Activated effector memory CD4-positive, alpha-beta T cell treated with Interleukin-2 at 50 U/mL for 16 hours (primary cell): ENCODE data around the gene NEDD4L.
A peak's percentile ranks its signal among the peaks of the same experiment; 100 is the strongest.

Experiments used
- DNase-seq: peaks from one replicate; pipeline ENCODE4 v3.0.0-alpha.2; 2020

The NEDD4L gene

GRCh38 chr18:58303363-58303762 lies 259.3 kb downstream of the NEDD4L start:
- DNase-seq: no peak

- DNase-seq: no peak
These were observed 261.8 kb downstream of the NEDD4L start for GRCh38 chr18:58305792-58306191.

DNA sequence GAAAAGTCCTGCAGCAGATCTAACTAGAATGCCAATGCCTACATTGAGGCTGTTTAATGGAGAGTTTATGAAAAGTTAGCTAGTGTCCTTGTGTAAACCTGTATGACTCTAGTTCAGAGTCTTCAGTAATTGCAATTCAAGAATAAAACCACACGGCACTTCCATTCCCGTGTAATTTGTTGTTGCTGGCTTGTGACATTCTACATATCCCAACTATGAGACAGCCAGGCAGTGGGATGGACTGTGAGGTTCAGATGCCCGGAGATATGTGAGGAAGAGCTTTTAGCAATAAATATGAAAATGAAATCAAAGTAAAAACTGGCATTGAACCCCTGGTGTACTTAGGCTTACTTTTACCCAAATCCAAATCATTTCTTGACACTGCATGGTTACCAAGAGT lies 263.4 kb downstream of the NEDD4L start:
- DNase-seq: no peak

- no peak for DNase-seq
These were observed 264.4 kb downstream of the NEDD4L start for GRCh38 chr18:58308463-58308862.

GRCh38 chr18:58309099-58309498 lies 265.1 kb downstream of the NEDD4L start:
- no peak for DNase-seq

GRCh38 chr18:58309610-58310239 lies 265.7 kb downstream of the NEDD4L start:
- DNase-seq: no peak

DNA sequence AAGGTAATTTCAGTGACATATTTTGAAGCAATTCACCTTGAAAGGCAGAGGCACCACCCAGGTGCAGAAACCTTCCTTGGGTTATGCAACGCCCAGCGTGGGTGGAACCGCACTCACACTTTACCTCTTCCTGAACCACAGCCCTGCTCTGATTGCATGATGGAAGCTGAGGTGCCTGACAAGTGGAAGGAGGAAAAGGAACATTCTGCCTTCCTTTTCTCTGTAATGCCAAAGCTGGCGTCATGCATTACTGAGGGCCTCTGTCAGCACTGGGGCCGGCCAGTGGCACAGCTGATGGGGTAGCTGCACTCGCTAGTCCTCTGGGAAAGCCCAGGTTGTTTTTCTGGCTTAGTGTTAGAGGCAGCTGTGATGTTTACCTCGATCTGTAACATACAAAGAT lies 266.5 kb downstream of the NEDD4L start:
- DNase-seq: peak; percentile 26

DNA sequence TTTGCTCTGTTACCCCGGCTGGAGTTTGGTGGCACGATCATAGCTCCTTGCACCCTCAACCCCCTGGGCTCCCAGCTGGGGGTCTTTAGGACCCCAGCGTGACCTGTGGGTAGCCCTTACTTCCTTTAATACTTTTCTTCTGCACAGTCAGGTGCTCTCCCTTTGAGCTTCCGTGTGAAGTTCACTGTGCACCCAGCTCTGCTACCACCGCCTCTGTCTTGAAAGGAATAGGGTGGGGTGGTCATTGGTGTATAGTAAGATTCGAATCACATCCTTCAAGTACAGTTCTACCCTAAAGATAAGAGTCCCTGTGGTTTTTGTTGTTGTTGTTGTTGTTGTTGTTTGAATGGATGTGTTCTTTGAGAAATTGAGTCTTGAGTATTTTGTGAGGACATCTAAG lies 267.4 kb downstream of the NEDD4L start:
- DNase-seq: no peak

DNA sequence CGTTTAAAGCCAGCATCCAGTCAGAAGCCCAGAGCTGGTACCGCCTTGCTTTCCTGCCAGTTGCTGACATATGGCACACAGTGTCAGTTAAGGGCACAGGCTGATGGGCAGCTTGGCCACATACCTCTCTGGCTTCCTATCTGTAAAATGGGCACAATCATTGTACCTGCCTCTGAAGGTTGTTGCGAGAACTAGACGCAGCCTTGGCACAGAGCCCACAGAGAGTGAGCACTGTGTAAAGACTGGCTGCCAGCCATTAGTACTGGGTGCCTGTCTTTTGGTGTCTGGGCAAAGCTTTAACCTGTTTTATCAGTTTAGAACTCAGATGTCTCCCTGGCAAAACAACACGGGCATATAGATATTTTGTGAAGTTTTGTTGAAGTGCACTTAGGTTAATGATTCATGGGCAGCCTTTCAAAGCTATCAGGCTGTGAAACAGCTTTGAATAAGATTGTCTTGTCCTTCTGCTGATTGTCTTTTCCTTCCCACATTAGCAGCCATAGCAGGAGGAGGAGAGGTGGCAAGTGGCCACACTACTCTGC lies 269.5 kb downstream of the NEDD4L start:
- DNase-seq: no peak

- no peak for DNase-seq
These were observed 270.3 kb downstream of the NEDD4L start for GRCh38 chr18:58314284-58314683.

GRCh38 chr18:58315041-58315440 lies 271.0 kb downstream of the NEDD4L start:
- no peak for DNase-seq

DNA sequence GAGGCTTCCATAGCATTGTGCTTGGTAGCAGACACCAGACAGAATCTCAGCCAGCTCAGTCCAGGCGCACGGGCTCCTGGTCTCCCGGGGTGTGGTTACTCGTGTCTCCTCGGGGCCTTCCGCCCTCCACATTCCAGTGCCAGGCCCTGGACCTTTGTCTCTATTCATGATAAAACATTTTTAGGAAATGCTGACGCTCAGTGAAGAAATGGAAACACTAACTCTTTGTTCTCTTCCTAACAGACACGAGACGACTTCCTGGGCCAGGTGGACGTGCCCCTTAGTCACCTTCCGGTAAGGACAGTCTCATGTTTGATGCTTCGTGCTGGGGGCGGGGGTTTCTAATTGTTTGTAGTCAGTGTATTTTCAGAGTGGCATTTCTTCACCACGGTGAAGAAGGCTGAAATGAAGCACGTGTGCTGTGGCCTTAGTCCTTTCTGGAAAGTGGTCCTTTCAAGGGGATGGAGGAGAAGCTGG lies 271.8 kb downstream of the NEDD4L start:
- no peak for DNase-seq

GRCh38 chr18:58316396-58317342 lies 272.6 kb downstream of the NEDD4L start:
- DNase-seq: no peak

DNA sequence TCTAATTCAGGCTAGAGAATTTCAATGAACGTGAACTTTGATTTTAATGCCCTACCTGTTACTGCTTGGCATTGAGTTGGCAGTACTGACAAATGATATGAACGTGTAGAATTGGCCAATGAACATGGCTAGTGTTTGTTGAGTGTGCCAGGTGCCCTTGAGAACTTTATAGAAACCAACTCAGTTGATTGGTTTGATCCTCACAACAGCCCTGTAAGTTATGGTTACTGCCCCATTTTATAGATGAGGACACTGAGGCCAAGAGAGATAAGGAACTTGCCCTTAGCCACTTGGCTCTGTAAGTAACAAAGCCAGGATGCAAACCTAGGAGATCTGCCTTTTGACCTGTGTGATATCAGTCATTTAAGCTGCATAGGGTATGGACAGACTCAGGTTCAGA lies 275.7 kb downstream of the NEDD4L start:
- no peak for DNase-seq

GRCh38 chr18:58320907-58321561 lies 277.0 kb downstream of the NEDD4L start:
- no peak for DNase-seq

DNA sequence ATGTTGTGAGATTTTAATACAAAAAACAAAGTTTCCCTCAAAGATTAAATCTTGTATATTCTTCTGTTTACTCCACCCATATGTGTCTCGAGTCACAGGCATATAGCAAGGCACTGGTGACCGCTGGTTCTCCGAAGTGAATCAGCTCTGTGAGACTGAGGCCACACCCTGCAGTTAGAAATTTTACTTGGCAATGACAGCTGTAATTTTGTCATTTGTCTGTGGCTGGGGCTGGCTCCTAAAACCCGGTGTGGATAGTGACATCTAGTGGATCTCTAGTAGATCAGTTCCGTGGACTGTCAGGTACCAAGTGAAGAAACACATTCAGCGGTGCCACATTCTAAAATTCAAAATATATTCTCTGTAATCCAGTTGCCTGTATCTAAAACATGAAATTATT lies 278.0 kb downstream of the NEDD4L start:
- DNase-seq: peak; percentile 46

- no peak for DNase-seq
These were observed 278.4 kb downstream of the NEDD4L start for GRCh38 chr18:58322464-58322863.

- DNase-seq: no peak
These were observed 280.1 kb downstream of the NEDD4L start for GRCh38 chr18:58323866-58324762.

- no peak for DNase-seq
These were observed 280.9 kb downstream of the NEDD4L start for GRCh38 chr18:58324824-58325480.

GRCh38 chr18:58325494-58325893 lies 281.5 kb downstream of the NEDD4L start:
- no peak for DNase-seq

DNA sequence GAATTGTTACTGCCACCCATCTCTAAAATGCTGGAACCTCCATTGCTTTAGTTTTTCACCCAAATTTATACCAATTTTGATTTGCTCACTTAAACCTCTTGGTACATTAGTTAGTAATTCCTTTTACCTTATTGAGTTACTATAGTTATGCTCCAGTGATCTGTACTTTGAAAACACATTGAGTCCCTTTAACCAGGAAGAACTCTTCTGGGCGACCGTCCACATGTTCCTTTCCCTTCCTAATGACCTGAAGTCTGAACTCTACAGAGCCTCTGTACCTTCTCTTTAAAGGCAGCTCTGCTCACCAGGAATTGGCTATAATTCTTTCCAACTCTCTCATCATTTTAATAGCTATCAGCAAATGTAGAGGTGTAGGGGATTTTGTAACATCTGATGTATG lies 290.0 kb downstream of the NEDD4L start:
- no peak for DNase-seq

DNA sequence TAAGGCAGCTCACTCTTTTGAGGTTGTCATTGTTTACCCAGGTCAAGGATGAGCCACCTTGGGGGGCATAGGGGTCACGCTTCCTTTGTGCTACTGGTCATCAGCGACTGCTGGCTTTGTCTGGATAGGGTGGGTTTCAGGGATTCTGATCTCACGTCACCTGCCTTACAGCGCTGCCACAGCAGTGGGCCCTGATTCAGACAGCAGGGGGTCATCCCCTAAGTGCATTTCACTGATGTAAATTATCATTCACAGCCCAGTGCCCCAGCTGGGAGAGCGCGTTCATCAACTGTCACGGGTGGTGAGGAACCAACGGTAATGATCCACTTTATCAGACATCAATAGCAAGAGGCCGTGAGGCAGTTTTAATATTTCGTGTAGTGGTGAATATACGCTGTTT lies 291.2 kb downstream of the NEDD4L start:
- DNase-seq: no peak
